NOMO-1 treated with dmso at 0.1 percent for 144 hours (cell line): ENCODE results near the gene CHST10.

ENCODE experiments used
- DNase-seq: peaks from one replicate; lab custom pipeline; 2025; ENCODE audit not compliant: unreplicated experiment; lab: John Stamatoyannopoulos, UW

Gene CHST10

GRCh38 chr2:100416397-100416934 is 1.0 kb downstream of the CHST10 start:
- no peak for DNase-seq

- no peak for DNase-seq
Measured at GRCh38 chr2:100413571-100413970, 3.9 kb downstream of the CHST10 start.

- DNase-seq: no peak
Measured at GRCh38 chr2:100412881-100413321, 4.6 kb downstream of the CHST10 start.

GRCh38 chr2:100412466-100412865 is 5.0 kb downstream of the CHST10 start:
- DNase-seq: no peak

- no peak for DNase-seq
Measured at GRCh38 chr2:100411841-100412292, 5.6 kb downstream of the CHST10 start.

GRCh38 chr2:100409975-100410647 is 7.4 kb downstream of the CHST10 start:
- DNase-seq: no peak

- no peak for DNase-seq
Measured at GRCh38 chr2:100409461-100409860, 8.0 kb downstream of the CHST10 start.

GRCh38 chr2:100408941-100409340 is 8.5 kb downstream of the CHST10 start:
- no peak for DNase-seq

- DNase-seq: no peak
Measured at GRCh38 chr2:100408104-100408503, 9.4 kb downstream of the CHST10 start.

- no peak for DNase-seq
Measured at GRCh38 chr2:100407563-100407962, 9.9 kb downstream of the CHST10 start.

GRCh38 chr2:100407073-100407472 is 10.4 kb downstream of the CHST10 start:
- DNase-seq: no peak

GRCh38 chr2:100406120-100406508 is 11.4 kb downstream of the CHST10 start:
- no peak for DNase-seq

- no peak for DNase-seq
Measured at GRCh38 chr2:100405403-100406119, 11.9 kb downstream of the CHST10 start.

GRCh38 chr2:100404411-100404810 is 13.1 kb downstream of the CHST10 start:
- no peak for DNase-seq

- DNase-seq: no peak
Measured at GRCh38 chr2:100403722-100404121, 13.7 kb downstream of the CHST10 start.

GRCh38 chr2:100401268-100401667 is 16.2 kb downstream of the CHST10 start:
- DNase-seq: no peak

GRCh38 chr2:100399714-100400113 is 17.8 kb downstream of the CHST10 start:
- no peak for DNase-seq

GRCh38 chr2:100397976-100398375 is 19.5 kb downstream of the CHST10 start:
- no peak for DNase-seq

- DNase-seq: no peak
Measured at GRCh38 chr2:100397118-100397860, 20.2 kb downstream of the CHST10 start.

- no peak for DNase-seq
Measured at GRCh38 chr2:100396483-100396882, 21.0 kb downstream of the CHST10 start.

- no peak for DNase-seq
Measured at GRCh38 chr2:100395532-100396350, 21.7 kb downstream of the CHST10 start.
